ENCODE measurements around the gene SORCS2.

SORCS2 gene

DNA sequence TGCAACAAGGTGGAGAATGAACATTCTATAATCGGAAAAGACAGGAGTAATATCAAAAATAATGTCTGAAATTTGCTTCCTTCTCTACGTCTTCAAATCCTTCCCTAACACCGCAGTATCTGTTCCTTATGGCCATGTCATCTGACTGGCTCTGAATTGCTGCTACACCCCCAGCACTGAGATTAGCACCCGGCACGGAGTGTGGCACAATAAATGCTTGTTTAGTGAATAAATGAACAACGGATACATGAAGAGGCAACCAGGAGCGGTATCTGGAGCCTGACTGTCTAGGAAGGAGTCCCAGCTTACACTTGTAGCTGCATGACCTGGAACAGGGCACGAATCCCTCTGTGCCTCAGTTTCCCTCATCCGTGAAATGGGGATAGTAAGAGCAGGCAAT is 583.1 kb downstream of the SORCS2 start:
- no peak for TF ChIP-seq ZNF18 (tag by site-specific recombination; IDR thresholded peaks at IDR 0.05)
- no peak for TF ChIP-seq ZBTB48 (tag by site-specific recombination; IDR thresholded peaks at IDR 0.05)
- no peak for TF ChIP-seq ZNF248 (tag by site-specific recombination; IDR thresholded peaks at IDR 0.05)
- no peak for TF ChIP-seq BCL11B (tag by site-specific recombination; IDR thresholded peaks at IDR 0.05; ENCODE audit: low read depth)
- no peak for TF ChIP-seq KLF7 (tag by site-specific recombination; IDR thresholded peaks at IDR 0.05; ENCODE audit: borderline replicate concordance)
- TF ChIP-seq ZNF707 (tag by site-specific recombination; IDR thresholded peaks at IDR 0.05) = no peak
- no peak for TF ChIP-seq SALL2 (tag by site-specific recombination; IDR thresholded peaks at IDR 0.05; ENCODE audit: borderline replicate concordance)
- Histone ChIP-seq H3K27ac (ENCODE audit: extremely low read depth, low read depth, low read length) (no peak overlapping the region), H3K4me3 (ENCODE audit: low read depth, low read length) (no peak overlapping the region), H3K9me3 (ENCODE audit: control insufficient read depth, insufficient read depth, low read depth, low read length) (no peaks in the 10 kb centered on the region), H3K36me3 (ENCODE audit: control insufficient read depth in 2 of 2, insufficient read depth in 1 of 2, low read length in 2 of 2) (peaks cover 0 to 38% of the 10 kb centered on the region in 2 experiments; a peak in 1 of 3 replicates), H3K4me1 (ENCODE audit: control insufficient read depth, insufficient read depth, low read length) (no peaks in the 10 kb centered on the region)
- POLR2A ChIA-PET = no interaction called here
- CTCF ChIA-PET = no interaction called here

DNA sequence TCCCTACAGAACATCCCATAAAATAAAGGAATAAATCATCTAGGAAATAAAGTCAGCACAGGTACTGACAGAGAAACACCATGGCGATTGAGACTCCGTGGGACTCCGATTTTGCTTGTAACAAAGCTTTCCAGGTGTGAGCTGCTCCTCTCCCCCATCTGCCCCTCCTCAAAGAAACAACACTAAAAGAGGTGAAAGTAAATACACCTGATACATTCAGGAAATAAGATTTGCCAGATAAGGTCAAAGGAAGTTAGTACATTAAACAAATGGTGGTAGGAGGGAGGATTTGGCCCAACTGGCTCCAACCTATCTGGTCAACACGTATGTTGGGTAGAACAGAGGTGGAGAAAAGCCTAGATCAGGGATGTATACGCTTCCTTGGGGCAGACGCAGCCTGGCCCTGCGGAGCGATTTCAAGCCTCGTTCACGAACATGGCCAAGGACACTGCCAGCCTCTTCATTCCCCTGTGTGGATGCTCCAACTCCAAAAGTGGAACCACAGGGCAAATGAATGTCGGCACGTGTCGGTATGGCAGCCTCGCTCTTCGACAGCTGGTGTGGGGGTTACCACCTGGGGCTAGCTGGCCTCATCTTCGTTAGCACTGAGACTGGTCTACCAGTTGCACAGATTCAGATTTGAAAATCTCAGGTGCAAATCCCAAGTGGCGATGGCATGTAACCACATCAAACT is 584.8 kb downstream of the SORCS2 start:
- CTCF ChIA-PET = interaction anchor here (1.0 kb wide), 1 partner anchor 16 kb away, joined by 3 read pairs; no protein-coding TSS in a partner anchor
- POLR2A ChIA-PET = interaction anchor here (0.5 kb wide), 1 partner anchor 682 kb away, joined by 4 read pairs; no protein-coding TSS in a partner anchor

DNA sequence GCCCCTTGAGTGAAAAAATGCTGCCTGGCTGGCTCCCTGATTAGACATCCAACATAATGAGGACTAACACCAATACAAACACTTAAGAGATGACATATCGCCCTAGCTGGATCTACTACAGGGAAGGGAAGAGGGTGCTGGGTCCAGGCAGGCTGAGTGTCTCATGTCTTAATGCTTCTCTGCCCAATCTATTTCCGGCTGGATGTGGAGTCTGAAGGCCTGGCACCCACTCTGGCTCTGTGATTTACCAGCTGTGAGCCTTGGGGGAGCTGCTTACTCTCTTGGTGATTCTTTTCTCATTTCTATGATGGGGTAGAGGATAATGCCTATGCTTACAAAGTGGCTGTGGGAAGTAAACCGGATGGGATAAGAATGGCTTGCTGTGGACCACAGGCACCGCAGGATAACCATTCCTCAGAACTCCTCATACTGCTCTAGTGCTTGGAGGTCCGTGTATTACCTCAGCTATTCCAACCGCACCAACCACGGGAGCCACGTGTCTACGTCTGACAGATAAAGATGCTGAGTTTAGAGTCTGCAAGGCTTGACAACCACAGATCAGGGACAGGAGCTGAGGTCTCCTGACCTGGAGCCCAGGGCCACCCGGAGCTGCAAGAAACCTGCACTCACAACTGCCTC is 585.7 kb downstream of the SORCS2 start:
- POLR2A ChIA-PET = no interaction called here
- peaks cover 0 to 28% of the 10 kb centered on the region in 2 experiments; a peak in 1 of 3 replicates for H3K36me3 ChIP-seq (ENCODE audit: control insufficient read depth in 2 of 2, insufficient read depth in 1 of 2, low read length in 2 of 2)
- no peaks in the 10 kb centered on the region for H3K4me1 ChIP-seq (ENCODE audit: control insufficient read depth, insufficient read depth, low read length)
- no peak overlapping the region for H3K27ac ChIP-seq (ENCODE audit: extremely low read depth, low read depth, low read length)
- H3K4me3 ChIP-seq (ENCODE audit: low read depth, low read length) = no peak overlapping the region
- CTCF ChIA-PET = interaction anchor here (1.0 kb wide), 1 partner anchor 17 kb away, joined by 3 read pairs; no protein-coding TSS in a partner anchor
- H3K9me3 ChIP-seq (ENCODE audit: control insufficient read depth, insufficient read depth, low read depth, low read length) = no peaks in the 10 kb centered on the region
- TF ChIP-seq, protein P1, sequence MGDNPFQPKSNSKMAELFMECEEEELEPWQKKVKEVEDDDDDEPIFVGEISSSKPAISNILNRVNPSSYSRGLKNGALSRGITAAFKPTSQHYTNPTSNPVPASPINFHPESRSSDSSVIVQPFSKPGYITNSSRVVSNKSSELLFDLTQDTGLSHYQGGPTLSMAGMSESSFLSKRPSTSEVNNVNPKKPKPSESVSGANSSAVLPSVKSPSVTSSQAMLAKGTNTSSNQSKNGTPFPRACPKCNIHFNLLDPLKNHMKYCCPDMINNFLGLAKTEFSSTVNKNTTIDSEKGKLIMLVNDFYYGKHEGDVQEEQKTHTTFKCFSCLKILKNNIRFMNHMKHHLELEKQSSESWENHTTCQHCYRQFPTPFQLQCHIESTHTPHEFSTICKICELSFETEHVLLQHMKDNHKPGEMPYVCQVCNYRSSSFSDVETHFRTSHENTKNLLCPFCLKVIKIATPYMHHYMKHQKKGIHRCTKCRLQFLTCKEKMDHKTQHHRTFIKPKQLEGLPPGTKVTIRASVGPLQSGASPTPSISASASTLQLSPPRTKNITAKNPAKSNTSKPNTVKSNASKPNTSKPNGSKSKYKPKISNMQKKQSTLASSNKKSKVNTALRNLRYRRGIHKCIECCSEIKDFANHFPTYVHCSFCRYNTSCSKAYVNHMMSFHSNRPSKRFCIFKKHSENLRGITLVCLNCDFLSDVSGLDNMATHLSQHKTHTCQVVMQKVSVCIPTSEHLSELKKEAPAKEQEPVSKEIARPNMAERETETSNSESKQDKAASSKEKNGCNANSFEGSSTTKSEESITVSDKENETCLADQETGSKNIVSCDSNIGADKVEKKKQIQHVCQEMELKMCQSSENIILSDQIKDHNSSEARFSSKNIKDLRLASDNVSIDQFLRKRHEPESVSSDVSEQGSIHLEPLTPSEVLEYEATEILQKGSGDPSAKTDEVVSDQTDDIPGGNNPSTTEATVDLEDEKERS (tag by site-specific recombination; IDR thresholded peaks at IDR 0.05) = no peak
- TF ChIP-seq ZNF433 (tag by site-specific recombination; IDR thresholded peaks at IDR 0.05; ENCODE audit: low read depth) = no peak
- no peak for TF ChIP-seq ZNF776 (tag by site-specific recombination; IDR thresholded peaks at IDR 0.05; ENCODE audit: borderline replicate concordance)
- TF ChIP-seq ZNF138 (tag by site-specific recombination; IDR thresholded peaks at IDR 0.05; ENCODE audit: borderline replicate concordance) = no peak
- TF ChIP-seq ZNF174 (tag by site-specific recombination; IDR thresholded peaks at IDR 0.05) = no peak
- TF ChIP-seq FEZF1 (tag by site-specific recombination; IDR thresholded peaks at IDR 0.05) = no peak
- no peak for TF ChIP-seq ZNF214 (tag by site-specific recombination; IDR thresholded peaks at IDR 0.05; ENCODE audit: borderline replicate concordance)
- no peak for TF ChIP-seq ZNF624 (tag by site-specific recombination; IDR thresholded peaks at IDR 0.05)
- no peak for TF ChIP-seq ZBTB20 (tag by site-specific recombination; IDR thresholded peaks at IDR 0.05)
- no peak for TF ChIP-seq ZNF423 (tag by site-specific recombination; IDR thresholded peaks at IDR 0.05)

More for the DNA sequence above, 584.8 kb downstream of the SORCS2 start:
- peaks cover 0 to 35% of the 10 kb centered on the region in 2 experiments; a peak in 1 of 3 replicates for H3K36me3 ChIP-seq (ENCODE audit: control insufficient read depth in 2 of 2, insufficient read depth in 1 of 2, low read length in 2 of 2)
- TF ChIP-seq ZNF223 (tag by site-specific recombination; IDR thresholded peaks at IDR 0.05) (no peak), ZNF624 (tag by site-specific recombination; IDR thresholded peaks at IDR 0.05) (no peak), ZNF785 (tag by site-specific recombination; IDR thresholded peaks at IDR 0.05) (no peak), ZNF639 (tag by site-specific recombination; IDR thresholded peaks at IDR 0.05) (no peak), ZBTB21 (tag by site-specific recombination; IDR thresholded peaks at IDR 0.05) (no peak), OVOL3 (tag by site-specific recombination; IDR thresholded peaks at IDR 0.05) (no peak), KLF17 (tag by site-specific recombination; IDR thresholded peaks at IDR 0.05) (no peak), ZNF335 (tag by site-specific recombination; conservative IDR thresholded peaks at IDR 0.05) (no peak)
- no peak overlapping the region for H3K4me3 ChIP-seq (ENCODE audit: low read depth, low read length)
- no peak overlapping the region for H3K27ac ChIP-seq (ENCODE audit: extremely low read depth, low read depth, low read length)
- no peaks in the 10 kb centered on the region for H3K4me1 ChIP-seq (ENCODE audit: control insufficient read depth, insufficient read depth, low read length)
- no peaks in the 10 kb centered on the region for H3K9me3 ChIP-seq (ENCODE audit: control insufficient read depth, insufficient read depth, low read depth, low read length)

All from HEK293 (cell line).